DMS153 treated with DMSO at 0.1 percent for 48 hours (cell line): ENCODE data around the gene PHLDA2.

Experiments used
- DNase-seq: peaks from one replicate; lab custom pipeline; 2025; ENCODE audit not compliant: unreplicated experiment; lab: John Stamatoyannopoulos, UW

PHLDA2 gene

DNA sequence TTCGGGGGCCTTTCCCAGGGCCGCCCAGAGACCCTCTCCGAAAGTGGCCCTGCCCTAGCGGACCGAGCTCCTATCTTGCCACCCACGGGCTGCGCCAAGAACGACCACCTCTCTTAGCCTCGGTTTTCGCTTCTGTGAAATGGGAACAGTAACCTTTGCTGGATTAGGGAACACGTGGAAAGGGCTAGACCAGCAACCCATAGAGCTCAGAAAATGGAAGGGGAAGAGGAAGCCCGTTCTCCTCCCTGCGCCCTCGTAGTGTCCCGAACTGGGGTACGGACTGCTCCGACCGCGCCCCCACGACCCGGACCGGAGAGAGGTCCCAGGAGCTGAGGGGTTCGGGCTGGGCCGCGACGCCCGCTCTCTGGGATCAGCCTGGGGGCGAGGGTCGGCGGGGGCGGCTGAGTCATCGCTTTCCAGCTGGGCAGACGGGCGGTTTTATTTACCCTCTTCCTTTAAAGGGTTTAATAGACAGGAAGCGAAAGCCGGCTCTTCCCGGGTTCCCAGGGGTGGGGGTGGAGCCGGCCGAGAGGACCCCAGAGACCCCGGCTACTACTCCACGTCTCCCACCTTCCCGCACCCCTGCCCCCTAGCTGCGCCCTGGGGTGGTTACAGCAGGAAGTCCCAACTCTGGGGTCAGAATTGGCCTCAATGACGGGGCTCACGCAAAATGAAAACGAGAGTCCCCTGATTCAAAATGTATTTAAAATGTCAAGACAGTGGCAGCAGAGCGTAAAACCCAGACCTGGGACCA lies 907 bp upstream of the PHLDA2 start:
- peak; percentile 65 for DNase-seq

DNA sequence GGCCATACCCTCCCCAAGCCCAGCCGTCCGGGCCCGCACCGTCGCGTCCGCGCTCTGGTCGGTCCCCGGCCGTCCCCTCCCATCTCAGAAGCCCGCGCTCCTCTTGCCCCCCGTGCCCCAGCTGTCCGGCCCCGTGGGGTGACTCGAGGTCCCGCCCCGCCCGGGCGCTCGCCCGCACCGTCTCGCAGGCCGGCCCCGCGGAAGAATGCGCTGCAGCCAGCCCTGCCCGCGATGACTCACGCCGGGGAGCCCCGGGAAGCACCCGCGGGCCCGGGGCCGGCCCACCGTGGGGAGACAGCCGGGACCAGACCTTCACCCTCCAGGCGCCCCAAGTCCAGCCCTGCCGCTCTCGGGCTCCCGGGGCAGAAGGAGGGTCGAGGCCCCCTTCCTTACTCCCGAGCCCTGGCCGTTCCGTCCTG lies 320 bp upstream of the PHLDA2 start:
- DNase-seq = no peak

DNA sequence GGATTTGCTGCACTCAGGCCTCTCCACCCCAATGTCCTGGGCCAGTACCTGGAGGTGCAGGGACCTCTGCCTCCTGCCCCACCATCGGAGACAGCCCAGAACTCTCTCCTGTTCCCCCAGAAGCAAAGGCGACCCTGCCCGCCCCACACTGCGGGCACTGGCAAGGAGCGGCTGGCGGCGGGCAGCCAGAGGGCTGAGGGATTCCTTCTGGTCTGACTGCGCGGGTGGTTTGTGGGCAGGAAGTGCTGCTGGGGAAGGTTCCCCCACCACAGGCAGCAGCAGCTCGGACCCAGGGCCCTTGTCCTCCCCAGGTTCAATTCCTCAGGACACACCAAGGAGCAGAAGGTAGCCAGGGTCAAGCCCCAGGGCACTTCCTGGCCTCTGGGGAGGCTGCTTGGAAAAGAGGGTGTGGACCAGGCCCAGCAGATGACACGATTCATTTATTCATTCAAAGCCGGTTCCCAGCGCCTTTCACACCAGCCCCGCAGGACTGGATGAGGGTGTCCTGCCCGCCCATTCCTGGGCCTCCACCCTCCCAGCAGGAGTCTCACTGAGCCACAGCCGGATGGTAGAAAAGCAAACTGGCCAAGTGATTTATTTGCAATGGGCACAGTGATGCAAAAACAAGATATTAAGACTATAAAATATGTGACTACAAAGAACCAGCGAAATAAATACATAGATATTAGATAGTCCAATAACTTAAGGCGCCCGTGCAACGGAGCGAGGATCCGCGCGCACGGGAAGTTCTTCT lies 1.2 kb downstream of the PHLDA2 start:
- no peak for DNase-seq

DNA sequence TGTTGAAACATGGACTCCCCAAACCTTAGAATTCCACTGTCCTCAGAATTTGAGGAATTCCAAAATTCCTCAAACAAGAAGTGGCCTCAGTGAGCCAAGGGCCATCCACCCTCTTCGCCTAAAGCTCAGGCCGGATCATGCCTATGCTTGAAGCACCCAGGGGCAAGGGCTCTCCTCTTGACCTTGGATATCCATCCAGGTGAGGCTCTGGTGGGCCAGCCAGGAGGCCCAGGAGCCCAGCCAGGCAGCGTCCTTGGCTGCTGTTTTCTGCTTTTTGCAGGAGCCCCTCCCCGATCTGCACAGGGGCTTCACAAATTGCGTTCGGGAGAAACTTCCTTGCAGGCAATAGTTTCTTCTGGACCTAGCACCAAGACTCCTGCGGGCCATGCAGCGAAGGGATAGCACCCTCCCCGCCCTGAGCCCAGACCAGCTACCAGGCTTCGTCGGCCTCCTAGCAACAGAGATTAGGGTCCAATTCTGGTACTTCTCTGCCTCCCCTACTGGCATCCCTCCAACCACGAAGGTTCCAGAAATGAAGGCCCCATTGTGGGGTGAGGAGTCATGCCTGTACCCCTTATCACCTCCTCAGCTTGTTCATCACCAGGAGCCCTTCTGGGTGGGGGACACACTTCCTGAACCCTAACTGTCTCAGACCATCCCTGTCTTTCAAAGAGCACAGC lies 2.0 kb downstream of the PHLDA2 start:
- no peak for DNase-seq

DNA sequence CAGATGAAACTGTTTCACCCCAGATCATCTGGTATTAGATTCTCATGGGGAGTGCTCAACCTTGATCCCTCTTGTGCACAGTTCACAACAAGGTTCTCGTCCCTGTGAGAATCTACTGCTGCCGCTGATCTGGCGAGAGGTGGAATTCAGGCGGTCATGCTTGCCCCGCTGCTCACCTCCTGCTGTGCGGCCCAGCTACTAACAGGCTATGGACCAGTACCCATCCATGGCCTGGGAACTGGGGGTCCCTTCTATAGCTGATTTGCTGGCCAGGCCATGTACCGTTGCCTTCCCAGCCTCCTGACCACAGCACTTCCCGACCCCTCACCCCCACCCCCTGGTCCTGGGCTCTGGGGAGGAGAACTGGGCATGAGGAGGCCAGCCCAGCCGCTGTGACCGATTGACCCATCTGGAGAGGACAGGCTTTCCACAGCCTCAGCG lies 2.6 kb downstream of the PHLDA2 start:
- no peak for DNase-seq

DNA sequence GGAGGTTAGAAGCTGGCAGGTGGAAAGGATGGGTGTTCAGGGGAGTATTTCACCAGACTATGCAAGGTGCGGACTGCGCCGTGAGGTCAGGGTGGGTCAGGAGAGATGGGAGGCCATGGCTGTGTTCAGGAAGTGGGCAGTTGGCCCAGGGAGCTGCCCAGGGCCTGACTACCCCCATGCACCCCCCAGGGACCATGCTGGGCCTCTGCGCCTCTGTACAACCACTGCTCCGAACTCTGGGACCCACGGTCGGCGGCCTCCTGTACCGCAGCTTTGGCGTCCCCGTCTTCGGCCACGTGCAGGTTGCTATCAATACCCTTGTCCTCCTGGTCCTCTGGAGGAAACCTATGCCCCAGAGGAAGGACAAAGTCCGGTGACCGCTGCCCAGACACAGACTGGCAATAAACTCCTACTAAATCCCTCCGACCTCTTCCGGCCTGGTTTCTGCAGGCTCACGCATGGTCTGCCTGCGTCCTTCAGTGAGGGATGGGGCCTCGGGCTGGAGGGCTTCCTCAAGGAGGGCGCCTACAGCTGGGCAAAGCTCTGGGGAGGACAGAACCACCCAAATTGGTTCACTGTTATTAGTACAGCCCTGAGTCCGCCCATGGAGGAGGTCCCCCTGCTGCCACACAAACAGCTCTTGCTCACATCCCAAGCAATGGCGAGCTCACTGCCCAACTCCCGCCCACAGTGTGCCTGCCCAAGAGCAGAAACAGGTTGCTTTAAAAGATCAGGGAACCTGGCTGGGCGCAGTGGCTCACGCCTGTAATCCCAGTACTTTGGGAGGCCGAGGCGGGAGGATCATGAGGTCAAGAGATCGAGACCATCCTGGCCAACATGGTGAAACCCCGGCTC lies 4.2 kb downstream of the PHLDA2 start:
- no peak for DNase-seq

DNA sequence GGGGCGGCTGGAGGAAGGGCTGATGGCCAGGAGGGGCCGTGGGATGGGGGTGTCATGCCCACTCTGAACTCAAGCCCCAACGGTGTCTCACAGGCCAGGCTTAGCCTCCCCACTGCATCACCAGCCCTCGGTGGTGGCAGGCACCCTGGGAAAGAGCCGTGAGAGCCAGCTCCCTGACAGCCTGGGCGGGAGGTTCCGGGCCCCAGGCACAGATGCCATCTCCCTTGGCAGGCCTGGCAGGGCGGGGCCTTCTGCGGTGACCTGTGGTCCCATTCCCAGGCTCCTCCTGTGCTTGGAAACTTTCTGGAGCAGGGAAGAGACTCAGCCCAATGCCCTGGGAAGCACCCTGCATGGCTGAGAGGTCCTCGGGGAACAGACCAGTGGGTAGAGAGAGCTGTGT lies 4.8 kb downstream of the PHLDA2 start:
- no peak for DNase-seq

DNA sequence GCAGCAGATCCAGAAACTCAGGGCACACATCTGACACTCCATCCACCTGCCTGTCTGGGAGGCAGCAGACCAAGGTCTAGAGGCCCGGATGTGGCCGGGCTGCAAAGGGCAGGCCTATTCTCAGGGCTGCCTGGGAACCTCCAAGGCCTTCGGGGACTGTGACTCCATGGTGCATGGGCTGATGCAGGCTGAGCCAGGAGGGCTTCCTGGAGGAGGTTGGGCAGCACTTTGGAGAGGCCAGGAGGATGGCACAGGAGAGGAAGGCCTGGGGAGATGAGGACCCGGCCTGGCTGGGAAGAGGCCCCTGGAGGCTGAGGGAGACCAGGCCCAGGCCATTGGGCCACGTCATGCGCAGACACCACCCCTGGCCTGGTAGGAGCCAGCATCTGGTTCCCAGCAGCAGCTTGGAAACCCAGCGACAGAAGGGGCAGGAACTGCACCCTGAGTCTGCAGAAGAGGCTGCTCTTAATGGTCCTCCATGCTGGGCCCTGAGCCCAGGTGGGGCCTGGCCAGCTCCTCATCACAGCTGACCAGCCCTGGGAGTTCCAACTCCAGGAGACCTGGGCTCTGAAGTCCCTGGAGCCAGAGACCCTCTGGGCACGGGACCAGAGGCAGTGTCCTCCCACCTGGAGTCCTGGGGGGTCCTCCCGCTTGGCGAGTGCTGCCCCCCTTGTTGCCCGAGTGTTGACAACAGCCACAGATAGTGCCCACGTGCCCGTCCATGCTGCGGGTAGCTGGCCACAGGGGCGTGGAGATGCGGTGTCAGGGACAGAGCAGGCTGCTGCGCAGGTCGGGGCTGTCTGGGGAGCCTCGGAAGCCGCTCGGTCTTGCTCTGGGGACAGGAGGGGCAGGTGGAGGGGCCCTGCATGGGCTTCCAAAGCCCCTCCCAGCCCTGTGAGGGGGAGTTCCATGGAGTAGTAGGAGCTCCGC lies 5.5 kb downstream of the PHLDA2 start:
- DNase-seq = no peak

DNA sequence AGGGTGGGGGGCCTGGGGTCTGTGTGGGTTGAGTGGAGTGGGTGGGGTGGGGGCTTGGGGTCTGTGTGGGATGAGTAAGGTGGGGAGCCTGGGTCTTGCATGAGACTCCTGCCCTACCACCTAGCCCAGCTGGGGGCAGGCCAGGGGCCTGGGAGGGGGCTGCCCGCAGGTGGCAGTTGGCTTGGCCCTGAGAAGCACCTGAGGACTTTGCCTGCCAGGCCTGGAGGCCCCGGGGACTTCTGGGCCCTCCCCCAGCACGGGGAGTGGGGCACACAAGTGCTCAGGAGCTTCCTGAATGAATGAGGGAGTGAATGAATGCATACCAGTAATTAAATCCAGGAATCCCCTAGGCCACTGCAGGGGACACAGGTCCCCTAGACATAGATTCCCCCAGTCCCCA lies 6.6 kb downstream of the PHLDA2 start:
- DNase-seq = no peak

DNA sequence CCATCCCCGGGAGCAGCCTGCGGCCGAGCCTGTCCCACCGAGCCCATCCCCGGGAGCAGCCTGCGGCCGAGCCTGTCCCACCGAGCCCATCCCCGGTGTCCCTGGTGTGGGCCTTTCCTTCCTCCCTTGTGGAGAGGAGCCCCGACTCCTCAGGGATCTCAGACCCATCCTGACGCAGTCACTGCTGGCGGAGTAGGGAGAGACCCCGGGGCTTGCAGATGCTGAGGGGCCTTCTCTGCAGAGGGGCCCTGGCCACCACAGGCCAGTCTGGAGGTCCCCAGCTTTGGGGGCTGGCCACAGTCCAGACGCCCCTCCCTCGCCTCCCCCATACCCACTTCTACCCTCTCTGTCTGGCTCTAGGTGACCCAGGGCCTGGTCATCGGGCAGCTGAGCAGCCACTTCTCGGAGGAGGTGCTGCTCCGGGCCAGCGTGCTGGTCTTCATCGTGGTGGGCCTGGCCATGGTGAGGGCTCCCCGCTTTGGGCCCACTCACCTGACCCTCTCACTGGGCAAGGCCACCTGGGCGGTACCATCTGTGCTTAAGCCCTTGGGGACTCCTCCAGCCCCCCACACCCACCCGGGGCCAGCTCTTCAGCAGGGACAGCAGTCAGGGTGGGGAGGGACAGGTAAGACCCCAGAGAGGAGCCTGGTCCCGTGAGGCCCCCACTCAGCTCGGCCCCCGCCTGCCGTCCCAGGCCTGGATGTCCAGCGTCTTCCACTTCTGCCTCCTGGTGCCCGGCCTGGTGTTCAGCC lies 7.3 kb downstream of the PHLDA2 start:
- DNase-seq = no peak

DNA sequence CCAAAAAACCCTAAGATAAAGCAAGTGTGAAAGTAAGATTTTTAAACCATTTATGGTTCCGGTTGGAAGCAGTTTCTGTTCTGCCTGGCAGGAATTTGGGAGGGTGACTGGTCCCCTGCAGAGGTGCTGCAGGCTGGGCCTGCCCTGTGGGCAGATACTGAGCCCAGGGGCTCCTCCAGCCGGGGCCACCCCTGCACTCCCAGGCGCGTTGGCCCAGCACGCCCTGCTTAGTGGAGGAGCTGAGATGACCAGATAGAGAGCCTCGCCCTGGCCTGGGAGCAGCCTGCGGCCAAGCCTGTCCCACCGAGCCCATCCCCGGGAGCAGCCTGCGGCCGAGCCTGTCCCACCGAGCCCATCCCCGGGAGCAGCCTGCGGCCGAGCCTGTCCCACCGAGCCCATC lies 8.0 kb downstream of the PHLDA2 start:
- no peak for DNase-seq

DNA sequence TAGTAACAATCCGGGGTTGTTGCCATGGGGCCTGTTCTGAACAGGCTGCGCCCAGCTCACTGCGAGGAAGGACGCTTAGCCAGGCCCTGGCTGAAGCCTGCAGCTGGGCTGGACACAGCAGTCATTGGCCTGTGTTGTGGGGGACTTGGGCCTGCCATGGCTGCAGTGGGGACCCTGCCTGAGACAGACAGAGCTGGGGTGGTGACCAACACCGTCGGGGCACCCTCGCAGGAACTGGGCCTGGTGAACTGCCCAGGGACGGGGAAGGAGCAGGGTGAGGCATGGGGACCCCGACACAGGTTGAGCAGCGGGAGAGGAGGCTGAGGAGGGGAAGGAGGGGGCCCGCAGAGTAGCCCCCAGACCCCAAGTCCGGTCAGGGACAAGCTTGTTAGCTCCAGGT lies 8.9 kb downstream of the PHLDA2 start:
- DNase-seq = no peak

DNA sequence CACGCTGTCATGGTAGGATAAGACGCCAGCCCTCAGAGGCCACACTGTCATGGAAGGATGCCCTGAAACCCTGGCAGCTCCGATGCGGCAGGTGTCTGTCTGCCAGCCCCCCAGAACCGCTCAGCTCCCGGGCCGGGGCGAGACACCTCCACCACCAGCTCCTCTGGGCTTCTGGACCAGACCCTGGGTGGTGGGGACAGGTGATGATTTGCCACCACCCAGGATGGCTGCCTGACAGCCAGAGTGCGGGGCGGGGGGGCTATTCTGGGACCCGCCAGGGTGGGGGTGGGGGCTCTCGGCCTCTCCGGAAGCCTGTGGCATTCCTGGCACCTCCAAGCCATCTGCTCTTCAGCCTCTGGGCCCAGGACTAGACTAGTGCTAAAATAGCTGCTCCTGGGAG lies 9.4 kb downstream of the PHLDA2 start:
- no peak for DNase-seq

DNA sequence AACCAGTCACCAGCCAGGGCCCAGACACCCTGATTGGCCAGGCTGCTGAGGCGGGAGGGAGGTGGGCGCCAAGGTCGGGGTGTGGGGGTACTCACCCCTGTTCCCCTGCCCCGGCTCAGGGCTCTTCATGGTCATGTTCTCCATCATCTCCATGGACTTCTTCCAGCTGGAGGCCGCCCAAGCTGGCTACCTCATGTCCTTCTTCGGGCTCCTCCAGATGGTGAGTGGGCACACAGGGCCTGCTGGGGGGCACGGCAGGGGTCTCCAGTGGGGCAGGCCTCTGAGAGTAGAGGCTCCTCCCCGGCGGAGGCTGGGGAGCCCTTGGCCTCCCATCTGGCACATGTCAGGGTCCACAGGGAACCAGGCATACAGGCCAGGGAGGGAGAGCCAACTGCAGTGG lies 10.0 kb downstream of the PHLDA2 start:
- DNase-seq = no peak

DNA sequence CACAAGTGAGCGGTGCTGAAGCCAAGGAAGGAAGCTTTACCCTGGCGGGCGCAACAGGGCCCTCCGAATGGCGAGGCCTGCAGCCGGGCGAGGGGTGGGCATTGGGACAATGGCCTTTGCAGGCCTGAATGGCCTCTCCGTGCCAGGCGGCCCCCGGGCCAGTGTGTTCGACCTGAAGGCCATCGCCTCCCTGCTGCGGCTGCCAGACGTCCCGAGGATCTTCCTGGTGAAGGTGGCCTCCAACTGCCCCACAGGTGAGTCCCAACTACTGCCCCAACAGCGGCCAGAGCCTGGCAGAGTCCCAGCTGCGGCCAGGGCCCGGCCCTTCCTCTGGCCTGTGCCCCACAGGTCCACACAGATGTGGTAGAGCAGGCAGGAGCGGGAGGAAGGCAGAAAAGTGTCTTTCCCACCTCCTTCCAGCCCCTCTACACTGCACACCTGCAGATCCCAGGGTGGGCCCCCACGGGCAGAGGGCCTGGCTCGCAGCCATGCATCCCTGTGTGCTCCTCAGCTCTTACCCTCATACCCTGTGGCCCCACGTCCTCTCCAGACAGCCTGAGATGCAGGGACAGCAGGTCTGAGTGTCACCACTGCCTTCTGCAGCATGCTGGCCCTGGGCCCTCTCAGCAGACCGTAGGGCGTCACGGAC lies 11.3 kb downstream of the PHLDA2 start:
- DNase-seq = no peak

DNA sequence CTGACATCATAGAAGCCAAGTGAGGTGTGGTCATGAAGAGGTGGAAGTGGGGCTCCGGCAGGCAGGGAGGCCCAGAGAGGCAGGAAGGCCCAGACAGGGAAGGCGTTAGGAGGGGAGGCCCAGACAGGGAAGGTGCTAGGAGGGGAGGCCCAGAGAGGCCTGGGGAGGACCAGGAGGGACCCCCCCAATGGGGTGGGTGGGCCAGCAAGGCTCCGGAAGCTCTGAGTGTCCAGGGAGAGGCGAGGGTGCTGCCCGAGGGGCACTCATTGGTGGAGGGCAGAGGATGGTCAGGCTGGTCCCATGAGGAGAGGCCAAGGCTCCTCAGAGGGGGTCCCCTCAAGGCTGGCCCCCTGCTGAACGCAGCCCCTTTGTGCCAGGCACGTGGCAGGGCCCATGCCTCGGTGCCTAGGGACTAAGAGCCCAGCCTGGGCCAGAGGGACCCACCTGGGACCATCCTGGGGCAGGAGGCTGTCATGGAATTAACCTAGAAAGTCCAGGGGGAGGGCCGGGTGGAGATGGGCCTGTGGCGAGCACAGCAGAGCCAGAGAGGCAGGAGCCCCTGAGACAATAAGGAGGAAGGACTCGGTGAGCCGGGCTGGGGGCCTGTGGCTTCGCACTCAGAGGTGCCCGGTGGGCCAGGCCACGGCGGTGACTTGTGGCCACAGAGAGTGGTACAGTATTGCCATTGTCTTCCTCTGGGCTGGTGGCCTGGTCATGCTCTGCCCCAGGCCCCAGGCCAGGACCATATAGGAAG lies 12.2 kb downstream of the PHLDA2 start:
- no peak for DNase-seq

DNA sequence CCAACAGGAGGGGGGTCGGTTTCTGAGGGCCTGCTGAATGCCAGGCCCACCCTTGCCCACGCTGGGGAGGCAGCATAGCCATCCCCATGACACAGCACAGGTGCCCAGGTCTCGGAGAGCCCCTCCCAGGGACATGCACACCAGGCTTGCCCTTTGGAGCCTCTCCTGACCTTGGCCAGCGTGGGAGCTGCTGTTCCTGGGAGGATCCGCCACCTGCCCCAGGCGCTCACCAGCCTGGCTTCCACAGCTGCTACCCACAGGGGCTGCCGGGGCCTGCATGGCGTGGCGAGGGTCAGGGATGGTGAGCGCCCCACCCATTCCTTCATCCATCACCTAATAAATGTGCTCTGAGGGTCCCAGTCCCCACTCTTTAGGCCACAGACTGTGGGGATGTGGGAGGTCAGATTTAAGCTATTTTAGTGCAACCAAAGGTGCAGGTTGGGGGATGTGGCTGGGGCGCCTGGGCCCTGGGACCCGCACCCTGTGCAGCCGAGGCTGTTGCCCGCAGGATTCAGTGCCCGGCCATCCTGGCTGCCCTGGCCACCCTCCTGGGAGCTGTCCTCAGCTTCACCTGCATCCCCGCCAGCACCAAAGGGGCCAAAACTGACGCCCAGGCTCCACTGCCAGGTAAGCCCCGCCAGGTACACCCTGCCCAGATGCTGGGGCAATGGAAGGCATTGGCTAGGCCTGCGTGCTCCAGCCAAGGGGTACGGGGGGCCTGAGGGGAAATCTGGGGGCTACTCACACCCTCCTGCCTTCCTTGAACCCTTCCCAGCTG lies 12.9 kb downstream of the PHLDA2 start:
- no peak for DNase-seq
